ENCODE measurements around the gene SEPTIN8.

The SEPTIN8 gene

DNA sequence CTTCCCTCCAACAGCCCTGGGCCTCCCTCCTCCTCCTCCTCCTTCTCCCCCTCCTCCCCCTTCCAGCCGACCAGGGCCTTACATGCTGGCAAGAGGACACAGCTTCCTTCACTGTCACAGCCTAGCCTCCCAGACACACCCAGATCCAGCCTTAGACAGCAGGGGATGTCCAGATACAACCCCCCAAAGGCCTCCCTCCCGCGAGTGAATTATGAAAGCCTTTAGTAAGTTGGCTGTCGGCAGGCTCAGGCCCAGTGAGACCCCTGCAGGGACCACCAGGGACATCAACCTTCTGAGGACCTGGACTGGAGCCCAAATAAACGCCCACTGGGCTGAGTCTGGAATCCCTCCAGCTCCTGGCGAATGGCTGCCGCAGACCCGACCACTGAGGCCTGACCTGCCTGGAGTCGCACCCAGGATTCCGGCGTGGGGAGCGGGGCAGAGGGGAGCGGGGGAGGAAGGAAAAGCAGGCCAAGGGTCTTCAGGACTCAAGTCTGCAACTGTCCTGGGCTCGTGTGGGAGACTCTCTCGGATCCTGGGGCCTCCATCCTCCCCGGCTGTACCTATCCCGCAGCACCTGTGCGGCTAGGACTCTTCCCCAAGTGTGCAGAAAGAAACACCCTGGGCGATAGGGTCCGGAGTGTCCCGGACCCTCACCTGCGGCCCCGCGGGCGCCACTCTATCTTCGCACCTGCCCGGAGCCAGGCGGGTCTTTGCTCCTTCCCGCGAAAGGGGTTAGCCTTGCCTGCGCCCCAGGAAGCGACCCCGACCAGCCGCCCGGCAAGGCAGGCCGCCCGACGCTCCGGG lies 705 bp downstream of the SEPTIN8 start:
- no peak overlapping the region for H3K9ac ChIP-seq (ENCODE audit: low read length)
- H3K36me3 ChIP-seq (ENCODE audit: control insufficient read depth, insufficient read depth, low read length) = no peaks in the 10 kb centered on the region
- H3K4me1 ChIP-seq (ENCODE audit: control insufficient read depth, insufficient read depth, low read length) = peaks cover 5% of the 10 kb centered on the region
- H3K27me3 ChIP-seq (ENCODE audit: control insufficient read depth, insufficient read depth, low read length) = peaks cover 4% of the 10 kb centered on the region
- H3K4me3 ChIP-seq (ENCODE audit: low read length) = peak overlapping the region; percentile 88
- H3K27ac ChIP-seq (ENCODE audit: low read depth, low read length) = no peak overlapping the region

DNA sequence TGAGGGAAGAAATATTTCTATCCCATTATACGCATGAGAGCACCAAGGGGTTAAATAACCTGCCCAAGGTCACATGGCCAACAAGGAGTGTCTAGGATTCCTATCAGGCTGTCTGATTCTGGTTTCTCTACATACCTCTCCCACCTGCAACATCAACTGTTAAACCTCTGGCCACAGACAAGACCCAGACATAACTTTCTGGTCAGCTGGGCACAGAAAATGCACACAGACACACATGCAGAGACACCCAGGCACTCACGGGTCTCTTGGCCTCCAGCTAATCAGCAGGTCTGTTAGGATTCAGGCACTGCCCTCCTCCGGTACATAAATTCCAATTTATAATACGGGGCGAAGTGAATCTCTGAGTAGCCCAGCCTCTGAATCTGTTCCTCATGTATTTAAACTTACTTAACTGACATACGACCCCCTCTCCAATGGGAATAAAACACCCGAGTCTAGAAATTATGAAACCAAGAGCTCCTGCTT lies 1.5 kb downstream of the SEPTIN8 start:
- peaks cover 5% of the 10 kb centered on the region for H3K4me1 ChIP-seq (ENCODE audit: control insufficient read depth, insufficient read depth, low read length)

DNA sequence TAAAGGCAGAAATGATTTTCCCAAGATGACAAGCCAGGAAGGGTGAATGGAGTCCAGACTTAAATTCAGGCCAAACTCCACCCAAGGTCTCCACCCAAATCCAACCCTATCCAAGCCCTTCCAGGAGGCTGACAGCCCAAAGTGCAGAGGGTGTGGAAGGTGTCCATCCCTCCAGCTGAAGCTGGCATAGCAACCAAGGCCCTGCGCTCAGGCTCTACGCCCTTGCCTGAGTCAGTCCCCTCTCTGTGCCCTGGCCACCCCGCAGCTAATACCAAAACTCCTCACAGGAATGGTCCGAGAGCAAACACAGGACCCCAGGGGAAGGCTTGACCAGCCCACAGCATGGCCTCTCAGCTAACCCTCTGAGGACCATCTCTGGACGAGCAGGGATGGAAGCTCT lies 2.1 kb downstream of the SEPTIN8 start:
- no peak overlapping the region for H3K9ac ChIP-seq (ENCODE audit: low read length)
- H3K4me3 ChIP-seq (ENCODE audit: low read length) = no peak overlapping the region

More for the DNA sequence above, 1.5 kb downstream of the SEPTIN8 start:
- H3K9ac ChIP-seq (ENCODE audit: low read length) = no peak overlapping the region
- H3K4me3 ChIP-seq (ENCODE audit: low read length) = peak overlapping the region; percentile 88
- peaks cover 4% of the 10 kb centered on the region for H3K27me3 ChIP-seq (ENCODE audit: control insufficient read depth, insufficient read depth, low read length)
- no peaks in the 10 kb centered on the region for H3K36me3 ChIP-seq (ENCODE audit: control insufficient read depth, insufficient read depth, low read length)
- H3K27ac ChIP-seq (ENCODE audit: low read depth, low read length) = no peak overlapping the region

DNA sequence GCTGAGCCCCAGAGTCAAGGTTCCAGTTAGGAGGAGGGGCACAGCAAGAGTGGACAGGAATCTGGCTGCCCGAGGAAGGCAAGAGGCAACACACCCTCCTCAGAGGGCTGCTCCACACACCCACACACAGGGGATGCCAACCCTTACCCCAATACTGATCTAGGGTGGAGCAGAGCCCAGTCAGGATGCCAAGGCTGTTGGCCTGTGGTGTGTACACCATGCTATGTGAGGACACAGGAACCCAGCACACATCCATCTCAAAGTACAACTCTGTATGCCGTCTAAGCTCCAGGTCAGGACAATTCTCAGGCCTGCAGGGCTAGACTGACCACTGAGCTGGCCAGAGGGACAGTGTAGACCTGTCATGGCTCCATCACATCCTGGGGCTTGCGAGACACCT lies 2.6 kb downstream of the SEPTIN8 start:
- no peak overlapping the region for H3K9ac ChIP-seq (ENCODE audit: low read length)
- H3K4me3 ChIP-seq (ENCODE audit: low read length) = no peak overlapping the region
- H3K27me3 ChIP-seq (ENCODE audit: control insufficient read depth, insufficient read depth, low read length) = peaks cover 4% of the 10 kb centered on the region
- H3K4me1 ChIP-seq (ENCODE audit: control insufficient read depth, insufficient read depth, low read length) = peaks cover 5% of the 10 kb centered on the region
- no peaks in the 10 kb centered on the region for H3K36me3 ChIP-seq (ENCODE audit: control insufficient read depth, insufficient read depth, low read length)
- no peak overlapping the region for H3K27ac ChIP-seq (ENCODE audit: low read depth, low read length)

More for the DNA sequence above, 2.1 kb downstream of the SEPTIN8 start:
- Histone ChIP-seq H3K36me3 (ENCODE audit: control insufficient read depth, insufficient read depth, low read length) (no peaks in the 10 kb centered on the region), H3K27ac (ENCODE audit: low read depth, low read length) (no peak overlapping the region), H3K27me3 (ENCODE audit: control insufficient read depth, insufficient read depth, low read length) (peaks cover 4% of the 10 kb centered on the region), H3K4me1 (ENCODE audit: control insufficient read depth, insufficient read depth, low read length) (peaks cover 5% of the 10 kb centered on the region)

DNA sequence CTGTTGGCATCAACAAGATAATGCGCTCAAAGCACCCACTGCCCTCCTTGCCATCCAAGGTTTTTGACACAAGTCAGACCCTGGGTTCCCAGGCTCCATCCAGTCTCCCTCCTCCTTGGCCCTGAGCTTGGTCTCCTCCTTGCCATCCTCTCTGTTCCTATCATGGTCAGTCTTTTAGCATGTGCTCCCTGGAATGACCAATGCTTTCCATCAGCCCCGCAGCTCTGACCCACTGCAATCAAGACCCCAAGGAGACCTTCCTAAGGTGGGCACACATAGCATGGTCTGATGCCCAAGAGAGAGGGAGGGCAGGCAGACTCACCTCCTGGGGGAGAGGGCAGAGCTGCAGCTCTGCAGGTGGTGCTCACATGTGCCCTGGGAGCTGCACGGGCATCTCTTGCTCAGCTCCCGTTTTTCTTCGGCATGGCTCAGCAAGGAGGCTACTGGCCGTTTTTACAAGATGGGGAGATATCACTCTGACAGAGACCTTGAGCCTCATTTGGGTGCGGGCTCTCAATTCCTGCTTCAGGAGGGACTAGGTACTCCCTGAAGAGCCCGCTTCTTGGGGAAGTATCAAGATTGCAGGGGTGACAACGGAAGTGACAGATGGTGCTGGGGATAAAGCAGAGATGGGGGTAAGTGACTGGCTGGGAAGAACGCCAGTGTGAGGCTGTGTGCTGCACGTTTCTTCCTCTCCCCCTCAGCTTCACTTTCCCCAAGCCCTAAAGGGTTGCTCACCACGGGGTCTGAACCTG lies 3.3 kb downstream of the SEPTIN8 start:
- H3K36me3 ChIP-seq (ENCODE audit: control insufficient read depth, insufficient read depth, low read length) = no peaks in the 10 kb centered on the region
- no peak overlapping the region for H3K4me3 ChIP-seq (ENCODE audit: low read length)
- no peak overlapping the region for H3K27ac ChIP-seq (ENCODE audit: low read depth, low read length)
- H3K9ac ChIP-seq (ENCODE audit: low read length) = no peak overlapping the region
- H3K4me1 ChIP-seq (ENCODE audit: control insufficient read depth, insufficient read depth, low read length) = peaks cover 5% of the 10 kb centered on the region
- peaks cover 4% of the 10 kb centered on the region for H3K27me3 ChIP-seq (ENCODE audit: control insufficient read depth, insufficient read depth, low read length)

DNA sequence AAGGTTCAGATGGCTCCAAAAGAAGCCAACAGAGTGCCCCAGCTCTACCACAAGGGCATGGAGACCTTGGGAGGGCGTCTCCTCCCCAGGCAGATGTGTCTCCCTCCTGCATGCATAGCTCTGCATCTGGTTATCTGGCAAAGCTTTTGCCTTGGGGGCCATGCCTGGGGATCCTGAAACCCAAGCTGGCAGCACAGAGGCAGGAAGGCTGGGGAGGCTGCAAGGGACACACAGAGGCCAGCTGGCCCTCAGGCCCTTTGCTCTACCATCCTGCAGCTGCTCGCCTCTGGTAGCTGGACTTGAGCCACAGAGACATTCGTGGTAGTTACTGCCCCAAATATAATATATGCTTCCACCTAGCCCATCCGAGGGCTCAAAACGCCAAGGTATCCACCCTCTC lies 3.9 kb downstream of the SEPTIN8 start:
- no peak overlapping the region for H3K9ac ChIP-seq (ENCODE audit: low read length)
- H3K4me1 ChIP-seq (ENCODE audit: control insufficient read depth, insufficient read depth, low read length) = peaks cover 5% of the 10 kb centered on the region
- H3K4me3 ChIP-seq (ENCODE audit: low read length) = no peak overlapping the region
- no peak overlapping the region for H3K27ac ChIP-seq (ENCODE audit: low read depth, low read length)
- peaks cover 4% of the 10 kb centered on the region for H3K27me3 ChIP-seq (ENCODE audit: control insufficient read depth, insufficient read depth, low read length)
- H3K36me3 ChIP-seq (ENCODE audit: control insufficient read depth, insufficient read depth, low read length) = no peaks in the 10 kb centered on the region

DNA sequence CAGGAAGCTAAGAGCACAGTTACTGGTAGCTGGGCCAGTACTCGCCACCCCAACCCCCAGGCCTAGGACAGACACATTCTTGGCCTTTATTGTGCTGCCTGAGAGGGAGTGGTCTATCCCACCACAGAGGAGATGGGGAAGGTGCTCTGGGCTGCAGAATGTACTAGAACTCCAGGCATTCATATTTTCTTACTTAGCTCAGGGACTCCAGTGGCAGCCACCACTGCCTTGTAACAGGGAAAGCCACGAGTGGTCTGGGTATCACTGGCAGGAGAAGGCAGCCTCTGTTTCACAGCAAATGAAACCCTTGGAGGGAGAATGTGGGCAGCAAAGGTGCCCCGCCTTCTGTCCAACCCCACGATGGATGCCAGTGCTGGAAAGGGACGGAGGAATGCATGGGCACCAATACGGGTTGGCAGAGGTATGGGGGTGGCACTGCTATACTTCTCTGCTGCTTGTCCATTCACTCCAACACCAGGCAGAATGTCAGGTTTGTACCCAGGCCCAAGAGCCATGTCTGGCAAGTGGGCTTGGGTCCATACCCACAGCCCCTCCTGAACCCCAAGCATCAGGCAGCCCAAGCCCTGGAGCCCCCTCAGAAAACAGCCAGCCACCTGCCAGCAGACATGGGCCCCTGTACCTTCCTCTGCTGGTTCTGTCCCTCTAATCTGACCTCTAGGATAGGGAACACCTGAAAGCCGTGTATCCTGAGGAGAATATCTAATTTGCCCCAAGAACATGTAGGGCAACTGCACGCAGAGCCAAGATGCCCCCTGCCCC lies 4.6 kb downstream of the SEPTIN8 start:
- Histone ChIP-seq H3K9ac (ENCODE audit: low read length) (no peak overlapping the region), H3K27ac (ENCODE audit: low read depth, low read length) (no peak overlapping the region), H3K4me3 (ENCODE audit: low read length) (no peak overlapping the region), H3K4me1 (ENCODE audit: control insufficient read depth, insufficient read depth, low read length) (no peaks in the 10 kb centered on the region), H3K36me3 (ENCODE audit: control insufficient read depth, insufficient read depth, low read length) (no peaks in the 10 kb centered on the region), H3K27me3 (ENCODE audit: control insufficient read depth, insufficient read depth, low read length) (no peaks in the 10 kb centered on the region)

DNA sequence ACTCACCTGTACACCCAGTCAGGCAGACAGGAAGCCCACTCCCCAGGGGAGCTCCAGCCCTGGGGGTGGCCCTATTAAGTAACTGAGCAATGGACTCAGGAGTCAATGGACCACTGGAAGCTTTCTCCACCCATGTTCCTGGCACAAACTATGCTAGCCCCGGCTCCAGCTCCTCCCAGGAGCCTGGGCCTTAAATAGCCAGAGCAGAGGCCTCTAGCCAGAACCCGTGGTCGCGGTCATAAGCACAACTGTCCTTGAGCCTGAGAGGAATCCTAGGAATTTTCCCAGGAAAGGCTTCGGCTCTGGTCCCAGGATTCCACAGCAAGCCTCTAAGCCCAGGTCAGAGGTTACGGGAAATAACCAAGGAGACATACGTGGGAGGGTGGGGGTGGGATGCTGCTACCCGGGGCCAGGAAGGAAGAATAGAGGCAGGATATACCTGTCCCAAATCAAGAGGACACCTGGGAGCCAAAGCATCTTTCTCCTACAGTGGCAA lies 5.5 kb downstream of the SEPTIN8 start:
- Histone ChIP-seq H3K27me3 (ENCODE audit: control insufficient read depth, insufficient read depth, low read length) (no peaks in the 10 kb centered on the region), H3K27ac (ENCODE audit: low read depth, low read length) (no peak overlapping the region), H3K4me1 (ENCODE audit: control insufficient read depth, insufficient read depth, low read length) (no peaks in the 10 kb centered on the region), H3K36me3 (ENCODE audit: control insufficient read depth, insufficient read depth, low read length) (no peaks in the 10 kb centered on the region), H3K4me3 (ENCODE audit: low read length) (no peak overlapping the region), H3K9ac (ENCODE audit: low read length) (no peak overlapping the region)

DNA sequence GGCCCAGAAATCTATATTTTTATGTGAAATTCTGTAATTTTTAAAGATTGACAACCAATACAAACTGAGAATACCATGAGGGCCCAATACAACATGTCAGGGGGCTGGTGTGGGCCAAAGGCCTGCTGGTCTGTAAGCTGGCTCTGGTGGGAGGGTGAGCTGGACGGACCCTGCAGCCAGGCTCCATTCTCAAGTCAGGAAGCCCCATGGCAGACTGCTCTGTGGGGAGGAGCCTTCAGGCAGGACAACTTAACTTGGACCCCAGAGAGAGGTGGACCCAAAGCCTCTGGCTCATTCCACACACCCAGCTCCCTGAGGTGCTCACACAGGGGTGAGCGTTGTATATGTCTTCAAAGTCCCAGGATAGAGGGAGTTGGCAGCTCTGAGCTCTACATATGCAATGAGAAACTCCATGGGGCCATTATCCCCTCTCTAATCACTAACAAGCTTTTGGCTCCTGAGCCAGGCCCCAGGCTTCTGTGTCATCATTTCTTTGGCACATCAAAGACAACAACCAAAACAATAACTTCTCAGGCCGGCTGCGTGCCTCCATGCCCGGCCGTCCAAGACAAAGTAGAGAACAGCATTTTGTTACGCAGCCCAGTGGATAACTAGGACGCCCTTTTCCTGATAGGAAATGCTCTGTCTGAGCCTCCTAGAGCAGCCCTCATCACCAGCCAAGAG lies 6.4 kb downstream of the SEPTIN8 start:
- Histone ChIP-seq H3K36me3 (ENCODE audit: control insufficient read depth, insufficient read depth, low read length) (no peaks in the 10 kb centered on the region), H3K4me3 (ENCODE audit: low read length) (no peak overlapping the region), H3K4me1 (ENCODE audit: control insufficient read depth, insufficient read depth, low read length) (no peaks in the 10 kb centered on the region), H3K9ac (ENCODE audit: low read length) (no peak overlapping the region), H3K27ac (ENCODE audit: low read depth, low read length) (no peak overlapping the region), H3K27me3 (ENCODE audit: control insufficient read depth, insufficient read depth, low read length) (no peaks in the 10 kb centered on the region)

DNA sequence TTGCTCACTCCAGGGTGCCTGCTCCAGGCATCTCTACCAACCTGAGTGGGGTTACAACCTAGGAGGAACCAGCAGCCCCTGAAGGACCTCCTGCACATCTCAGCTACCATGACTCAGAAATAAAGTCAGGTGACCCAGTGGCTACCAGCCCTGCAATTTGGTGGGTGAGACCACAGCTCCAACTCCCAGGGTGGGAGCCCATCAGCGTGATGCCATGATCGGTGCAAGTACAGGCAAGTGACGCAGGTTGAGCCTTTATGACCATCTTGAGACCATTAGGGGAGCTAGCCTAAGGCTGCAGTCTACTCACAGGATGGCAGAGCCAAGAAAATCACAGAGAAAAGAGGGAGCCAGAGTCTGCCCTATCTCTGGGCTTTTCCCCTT lies 8.6 kb downstream of the SEPTIN8 start:
- peaks cover 10% of the 10 kb centered on the region for H3K36me3 ChIP-seq (ENCODE audit: control insufficient read depth, insufficient read depth, low read length)
- H3K27me3 ChIP-seq (ENCODE audit: control insufficient read depth, insufficient read depth, low read length) = no peaks in the 10 kb centered on the region
- H3K27ac ChIP-seq (ENCODE audit: low read depth, low read length) = no peak overlapping the region
- no peak overlapping the region for H3K4me3 ChIP-seq (ENCODE audit: low read length)
- H3K9ac ChIP-seq (ENCODE audit: low read length) = no peak overlapping the region
- H3K4me1 ChIP-seq (ENCODE audit: control insufficient read depth, insufficient read depth, low read length) = no peaks in the 10 kb centered on the region

DNA sequence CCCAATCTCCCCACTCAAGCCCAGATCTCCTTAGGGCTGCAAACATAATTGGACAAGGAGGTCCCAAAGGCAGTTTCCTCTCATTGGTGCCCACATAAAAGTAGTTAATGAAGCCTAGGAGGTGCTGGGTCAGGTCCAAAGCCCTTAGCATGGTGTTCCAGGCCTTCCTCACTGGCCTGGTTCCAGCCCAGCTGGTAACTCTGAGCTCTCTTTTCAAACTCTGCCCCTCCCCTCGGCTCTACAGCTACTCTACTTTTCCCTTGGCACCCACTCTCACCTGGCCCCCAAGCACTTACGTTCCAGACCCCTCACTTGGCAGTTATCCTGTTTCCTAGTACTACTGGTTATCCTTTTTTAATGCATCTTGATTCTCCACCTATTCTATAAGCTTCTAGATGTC lies 9.9 kb downstream of the SEPTIN8 start:
- Histone ChIP-seq H3K27ac (ENCODE audit: low read depth, low read length) (no peak overlapping the region), H3K36me3 (ENCODE audit: control insufficient read depth, insufficient read depth, low read length) (peaks cover 18% of the 10 kb centered on the region), H3K9ac (ENCODE audit: low read length) (no peak overlapping the region), H3K4me3 (ENCODE audit: low read length) (no peak overlapping the region), H3K4me1 (ENCODE audit: control insufficient read depth, insufficient read depth, low read length) (no peaks in the 10 kb centered on the region), H3K27me3 (ENCODE audit: control insufficient read depth, insufficient read depth, low read length) (no peaks in the 10 kb centered on the region)

DNA sequence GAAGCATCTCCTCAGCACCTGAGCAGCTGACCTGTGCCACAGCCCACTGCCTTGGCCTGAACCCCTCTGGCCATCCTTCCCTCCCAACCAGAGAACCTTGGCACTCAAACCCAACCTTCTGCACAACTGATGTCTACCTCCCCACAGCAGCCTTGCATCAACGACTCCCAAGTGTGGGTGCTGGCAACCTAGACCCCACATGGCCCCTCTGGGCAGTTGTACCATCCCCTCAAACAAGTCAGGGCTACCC lies 10.3 kb downstream of the SEPTIN8 start:
- no peak overlapping the region for H3K9ac ChIP-seq (ENCODE audit: low read length)
- no peak overlapping the region for H3K27ac ChIP-seq (ENCODE audit: low read depth, low read length)
- no peaks in the 10 kb centered on the region for H3K4me1 ChIP-seq (ENCODE audit: control insufficient read depth, insufficient read depth, low read length)

More for the DNA sequence above, 10.3 kb downstream of the SEPTIN8 start:
- no peak overlapping the region for H3K4me3 ChIP-seq (ENCODE audit: low read length)
- peaks cover 19% of the 10 kb centered on the region for H3K36me3 ChIP-seq (ENCODE audit: control insufficient read depth, insufficient read depth, low read length)
- H3K27me3 ChIP-seq (ENCODE audit: control insufficient read depth, insufficient read depth, low read length) = no peaks in the 10 kb centered on the region
